HG03432 (cell line): ENCODE results near the gene GMEB2.
A peak's percentile ranks its signal among the peaks of the same experiment; 100 is the strongest.
"Not testable (repeated sequence)": the region's sequence is repeated elsewhere in the genome, so short reads cannot be mapped to it uniquely, and the experiment has no call there.

Experiments
- ATAC-seq: cut with Tn5 transposase; IDR thresholded peaks from one replicate; pipeline ENCODE4 v1.9.1; 2021; ENCODE audit warnings: mild to moderate bottlenecking, moderate library complexity; ENCODE audit not compliant: unreplicated experiment

Gene GMEB2

GRCh38 chr20:63640086-63640485 is 13.2 kb upstream of the GMEB2 start:
- ATAC-seq = no peak

GRCh38 chr20:63639093-63639975 is 12.4 kb upstream of the GMEB2 start:
- no peak for ATAC-seq

GRCh38 chr20:63636752-63637628 is 10.1 kb upstream of the GMEB2 start:
- ATAC-seq = no peak

GRCh38 chr20:63635431-63636141 is 8.7 kb upstream of the GMEB2 start:
- peak; percentile 47 for ATAC-seq

- ATAC-seq = no peak
Observed at GRCh38 chr20:63633732-63634131, 6.8 kb upstream of the GMEB2 start.

GRCh38 chr20:63631426-63631825 is 4.5 kb upstream of the GMEB2 start:
- ATAC-seq = not testable (repeated sequence)

GRCh38 chr20:63630956-63631355 is 4.1 kb upstream of the GMEB2 start:
- ATAC-seq = not testable (repeated sequence)

GRCh38 chr20:63628246-63628975 is 1.5 kb upstream of the GMEB2 start:
- no peak for ATAC-seq

- no peak for ATAC-seq
Observed at GRCh38 chr20:63627751-63628245, 897 bp upstream of the GMEB2 start.

GRCh38 chr20:63627129-63627750 is 339 bp upstream of the GMEB2 start:
- peak; percentile 76 for ATAC-seq

- ATAC-seq = no peak
Observed at GRCh38 chr20:63625771-63626423, 1.0 kb downstream of the GMEB2 start.

GRCh38 chr20:63624486-63624885 is 2.4 kb downstream of the GMEB2 start:
- ATAC-seq = no peak

- no peak for ATAC-seq
Observed at GRCh38 chr20:63622732-63623131, 4.2 kb downstream of the GMEB2 start.

GRCh38 chr20:63622096-63622495 is 4.8 kb downstream of the GMEB2 start:
- no peak for ATAC-seq

GRCh38 chr20:63620991-63621390 is 5.9 kb downstream of the GMEB2 start:
- ATAC-seq = no peak

- no peak for ATAC-seq
Observed at GRCh38 chr20:63619505-63619904, 7.4 kb downstream of the GMEB2 start.

GRCh38 chr20:63619086-63619485 is 7.8 kb downstream of the GMEB2 start:
- ATAC-seq = no peak

- ATAC-seq = no peak
Observed at GRCh38 chr20:63618291-63618980, 8.5 kb downstream of the GMEB2 start.

GRCh38 chr20:63617876-63618265 is 9.0 kb downstream of the GMEB2 start:
- ATAC-seq = no peak
